SK-N-SH treated with all-trans-retinoic acid at 6 μM for 48 hours (cell line): ENCODE results near the gene YBX1.

Source experiments
- ATAC-seq: fragments of 200-7000 bp; cut with Tn5 transposase; 3 replicates; pipeline ENCODE4 v1.9.1; 2020; ENCODE audit warnings: mild to moderate bottlenecking, moderate library complexity
- ARNTL ChIP-seq: fragments of 450-650 bp; formaldehyde crosslinking; IDR thresholded peaks from 2 replicates; pipeline ENCODE4 v1.5.0; 2020; ENCODE audit warnings: low read depth, mild to moderate bottlenecking, moderate library complexity, borderline replicate concordance
- BACH2 ChIP-seq: fragments of 250-450 bp; sonication (Bioruptor Pico); IDR thresholded peaks from 2 replicates; pipeline ENCODE4 v1.9.0; 2021; ENCODE audit warnings: mild to moderate bottlenecking, borderline replicate concordance
- ESRRG ChIP-seq: fragments of 250-450 bp; sonication (Bioruptor Pico); IDR thresholded peaks from 2 replicates; pipeline ENCODE4 v1.6.1; 2021; ENCODE audit warnings: mild to moderate bottlenecking
- ISL1 ChIP-seq: fragments of 250-450 bp; sonication (Bioruptor Pico); IDR thresholded peaks from 2 replicates; pipeline ENCODE4 v2.1.2; 2022; ENCODE audit warnings: mild to moderate bottlenecking, moderate library complexity
- PPARA ChIP-seq: fragments of 250-450 bp; sonication (Bioruptor Pico); IDR thresholded peaks from 2 replicates; pipeline ENCODE4 v1.5.0; 2020; ENCODE audit warnings: mild to moderate bottlenecking, borderline replicate concordance
- RARB ChIP-seq: fragments of 250-450 bp; sonication (Bioruptor Pico); IDR thresholded peaks from 2 replicates; pipeline ENCODE4 v1.8.0; 2021; ENCODE audit warnings: mild to moderate bottlenecking, moderate library complexity
- SNAI2 ChIP-seq: fragments of 250-450 bp; sonication (Bioruptor Pico); IDR thresholded peaks from 2 replicates; pipeline ENCODE4 v1.5.0; 2020; ENCODE audit warnings: mild to moderate bottlenecking, moderate library complexity
- TCF4 ChIP-seq: fragments of 250-450 bp; sonication (Bioruptor Pico); IDR thresholded peaks from 2 replicates; pipeline ENCODE4 v1.8.0; 2021; ENCODE audit warnings: mild to moderate bottlenecking, moderate library complexity, borderline replicate concordance
- TOX ChIP-seq: fragments of 250-450 bp; sonication (Bioruptor Pico); IDR thresholded peaks from 2 replicates; pipeline ENCODE4 v1.8.0; 2021; ENCODE audit warnings: mild to moderate bottlenecking, moderate library complexity, borderline replicate concordance
- ZFP3 ChIP-seq: fragments of 250-450 bp; sonication (Bioruptor Pico); IDR thresholded peaks from 2 replicates; pipeline ENCODE4 v1.5.0; 2020; ENCODE audit warnings: mild to moderate bottlenecking, moderate library complexity
- ZNF565 ChIP-seq: fragments of 450-650 bp; formaldehyde crosslinking; conservative IDR thresholded peaks from 2 replicates; pipeline ENCODE4 v1.5.0; 2020; ENCODE audit warnings: low read depth, mild to moderate bottlenecking, moderate library complexity
- ZNF70 ChIP-seq: fragments of 450-650 bp; formaldehyde crosslinking; IDR thresholded peaks from 2 replicates; pipeline ENCODE4 v1.5.0; 2020; ENCODE audit warnings: mild to moderate bottlenecking, moderate library complexity
- ZNF8 ChIP-seq: fragments of 450-650 bp; formaldehyde crosslinking; IDR thresholded peaks from 2 replicates; pipeline ENCODE4 v1.5.0; 2020; ENCODE audit warnings: mild to moderate bottlenecking, moderate library complexity
- TF ChIP-seq, protein P1 (sequence below): fragments of 250-450 bp; sonication (Bioruptor Pico); IDR thresholded peaks from 2 replicates; pipeline ENCODE4 v1.8.0; 2021; ENCODE audit warnings: low read depth, mild to moderate bottlenecking, moderate library complexity, borderline replicate concordance
- TF ChIP-seq, protein P2 (sequence below): fragments of 250-450 bp; sonication (Bioruptor Pico); IDR thresholded peaks from 2 replicates; pipeline ENCODE4 v1.8.0; 2020; ENCODE audit warnings: mild to moderate bottlenecking, moderate library complexity, borderline replicate concordance
- TF ChIP-seq, protein P3 (sequence below): fragments of 250-450 bp; sonication (Bioruptor Pico); IDR thresholded peaks from 2 replicates; pipeline ENCODE4 v1.5.1; 2020; ENCODE audit warnings: low read depth, mild to moderate bottlenecking, moderate library complexity
- TF ChIP-seq, protein P4 (sequence below): fragments of 250-450 bp; sonication (Bioruptor Pico); IDR thresholded peaks from 2 replicates; pipeline ENCODE4 v1.5.0; 2020; ENCODE audit warnings: mild to moderate bottlenecking, moderate library complexity

YBX1 gene

DNA sequence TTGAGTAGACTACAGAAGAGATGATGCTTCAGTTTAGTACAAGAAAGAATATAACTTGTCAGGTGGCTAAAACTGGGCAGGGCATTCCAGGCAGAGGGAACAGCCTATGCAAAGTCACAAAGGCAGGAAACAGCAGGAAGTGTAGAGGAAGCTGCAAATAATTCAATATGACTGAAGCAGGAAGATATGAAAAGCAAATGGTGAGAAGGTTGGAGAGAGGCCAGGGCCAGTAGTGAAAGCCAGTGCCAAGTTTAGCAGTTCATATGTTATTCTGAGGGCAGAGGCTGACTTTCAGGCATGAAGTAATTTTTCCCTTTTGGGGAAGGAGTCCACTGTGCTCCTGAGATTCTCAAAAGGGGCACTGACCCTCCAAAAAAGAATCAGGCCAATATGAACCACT lies 8.0 kb upstream of the YBX1 start:
- ATAC-seq: no peak

DNA sequence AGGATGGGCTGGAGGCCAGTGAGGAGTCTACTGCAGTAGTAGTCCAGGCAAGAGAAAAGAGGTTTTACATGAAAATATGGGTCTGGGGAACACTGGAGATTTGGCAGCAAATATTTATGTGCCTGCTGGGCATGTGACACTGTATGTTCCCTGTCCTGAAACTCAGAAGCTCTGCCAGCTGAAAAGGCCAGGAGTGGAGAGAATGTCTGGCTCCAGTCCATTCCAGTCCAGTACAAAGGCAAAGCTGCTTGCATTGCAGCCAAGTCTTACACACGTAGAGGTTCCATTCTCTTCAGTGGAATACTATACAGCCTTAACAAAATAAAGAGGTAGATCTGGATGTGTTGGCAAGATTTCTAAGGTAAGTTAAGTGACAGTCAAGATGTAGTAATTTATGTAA lies 7.5 kb upstream of the YBX1 start:
- no peak for TF ChIP-seq ZNF70
- TF ChIP-seq, protein P1, sequence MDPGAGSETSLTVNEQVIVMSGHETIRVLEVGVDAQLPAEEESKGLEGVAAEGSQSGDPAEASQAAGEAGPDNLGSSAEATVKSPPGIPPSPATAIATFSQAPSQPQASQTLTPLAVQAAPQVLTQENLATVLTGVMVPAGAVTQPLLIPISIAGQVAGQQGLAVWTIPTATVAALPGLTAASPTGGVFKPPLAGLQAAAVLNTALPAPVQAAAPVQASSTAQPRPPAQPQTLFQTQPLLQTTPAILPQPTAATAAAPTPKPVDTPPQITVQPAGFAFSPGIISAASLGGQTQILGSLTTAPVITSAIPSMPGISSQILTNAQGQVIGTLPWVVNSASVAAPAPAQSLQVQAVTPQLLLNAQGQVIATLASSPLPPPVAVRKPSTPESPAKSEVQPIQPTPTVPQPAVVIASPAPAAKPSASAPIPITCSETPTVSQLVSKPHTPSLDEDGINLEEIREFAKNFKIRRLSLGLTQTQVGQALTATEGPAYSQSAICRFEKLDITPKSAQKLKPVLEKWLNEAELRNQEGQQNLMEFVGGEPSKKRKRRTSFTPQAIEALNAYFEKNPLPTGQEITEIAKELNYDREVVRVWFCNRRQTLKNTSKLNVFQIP (CRISPR knock-in tag): no peak
- TF ChIP-seq ZNF8 (CRISPR knock-in tag): no peak
- no peak for TF ChIP-seq ESRRG (CRISPR knock-in tag)
- TF ChIP-seq, protein P2, sequence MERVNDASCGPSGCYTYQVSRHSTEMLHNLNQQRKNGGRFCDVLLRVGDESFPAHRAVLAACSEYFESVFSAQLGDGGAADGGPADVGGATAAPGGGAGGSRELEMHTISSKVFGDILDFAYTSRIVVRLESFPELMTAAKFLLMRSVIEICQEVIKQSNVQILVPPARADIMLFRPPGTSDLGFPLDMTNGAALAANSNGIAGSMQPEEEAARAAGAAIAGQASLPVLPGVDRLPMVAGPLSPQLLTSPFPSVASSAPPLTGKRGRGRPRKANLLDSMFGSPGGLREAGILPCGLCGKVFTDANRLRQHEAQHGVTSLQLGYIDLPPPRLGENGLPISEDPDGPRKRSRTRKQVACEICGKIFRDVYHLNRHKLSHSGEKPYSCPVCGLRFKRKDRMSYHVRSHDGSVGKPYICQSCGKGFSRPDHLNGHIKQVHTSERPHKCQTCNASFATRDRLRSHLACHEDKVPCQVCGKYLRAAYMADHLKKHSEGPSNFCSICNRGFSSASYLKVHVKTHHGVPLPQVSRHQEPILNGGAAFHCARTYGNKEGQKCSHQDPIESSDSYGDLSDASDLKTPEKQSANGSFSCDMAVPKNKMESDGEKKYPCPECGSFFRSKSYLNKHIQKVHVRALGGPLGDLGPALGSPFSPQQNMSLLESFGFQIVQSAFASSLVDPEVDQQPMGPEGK: no peak
- no peak for TF ChIP-seq ZFP3
- no peak for ATAC-seq

More for the DNA sequence above, 8.0 kb upstream of the YBX1 start:
- TF ChIP-seq, protein P3, sequence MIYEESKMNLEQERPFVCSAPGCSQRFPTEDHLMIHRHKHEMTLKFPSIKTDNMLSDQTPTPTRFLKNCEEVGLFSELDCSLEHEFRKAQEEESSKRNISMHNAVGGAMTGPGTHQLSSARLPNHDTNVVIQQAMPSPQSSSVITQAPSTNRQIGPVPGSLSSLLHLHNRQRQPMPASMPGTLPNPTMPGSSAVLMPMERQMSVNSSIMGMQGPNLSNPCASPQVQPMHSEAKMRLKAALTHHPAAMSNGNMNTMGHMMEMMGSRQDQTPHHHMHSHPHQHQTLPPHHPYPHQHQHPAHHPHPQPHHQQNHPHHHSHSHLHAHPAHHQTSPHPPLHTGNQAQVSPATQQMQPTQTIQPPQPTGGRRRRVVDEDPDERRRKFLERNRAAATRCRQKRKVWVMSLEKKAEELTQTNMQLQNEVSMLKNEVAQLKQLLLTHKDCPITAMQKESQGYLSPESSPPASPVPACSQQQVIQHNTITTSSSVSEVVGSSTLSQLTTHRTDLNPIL (CRISPR knock-in tag): no peak
- no peak for TF ChIP-seq PPARA (CRISPR knock-in tag)
- no peak for TF ChIP-seq TOX
- no peak for TF ChIP-seq BACH2 (CRISPR knock-in tag)
- TF ChIP-seq SNAI2 (CRISPR knock-in tag): no peak
- no peak for TF ChIP-seq ARNTL (CRISPR knock-in tag)
- no peak for TF ChIP-seq TCF4 (CRISPR knock-in tag)

DNA sequence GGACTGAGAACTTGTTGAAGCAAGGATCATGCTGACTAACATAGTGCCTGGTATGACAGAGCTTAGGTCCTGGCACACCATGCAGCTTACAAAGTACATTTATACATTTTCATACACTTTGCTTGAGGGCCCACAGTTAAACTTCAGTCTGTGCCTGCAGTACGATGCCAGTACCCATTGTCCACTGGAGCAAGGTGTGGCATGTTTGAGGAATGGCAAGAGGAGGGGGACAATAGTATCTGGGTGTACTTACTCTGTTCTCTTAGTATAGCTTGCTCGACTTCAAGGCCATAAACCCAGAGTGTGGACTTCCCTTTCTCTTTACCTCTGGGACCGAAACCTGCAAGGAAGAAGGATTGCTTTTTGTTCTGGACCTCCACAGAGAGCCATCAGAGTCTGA lies 6.8 kb upstream of the YBX1 start:
- TF ChIP-seq ARNTL (CRISPR knock-in tag): no peak
- no peak for TF ChIP-seq ISL1
- TF ChIP-seq ESRRG (CRISPR knock-in tag): no peak
- TF ChIP-seq PPARA (CRISPR knock-in tag): no peak
- no peak for TF ChIP-seq ZNF565 (CRISPR knock-in tag)
- no peak for TF ChIP-seq ZNF8 (CRISPR knock-in tag)
- TF ChIP-seq RARB: no peak
- no peak for TF ChIP-seq SNAI2 (CRISPR knock-in tag)
- no peak for TF ChIP-seq TCF4 (CRISPR knock-in tag)
- TF ChIP-seq, protein P4, sequence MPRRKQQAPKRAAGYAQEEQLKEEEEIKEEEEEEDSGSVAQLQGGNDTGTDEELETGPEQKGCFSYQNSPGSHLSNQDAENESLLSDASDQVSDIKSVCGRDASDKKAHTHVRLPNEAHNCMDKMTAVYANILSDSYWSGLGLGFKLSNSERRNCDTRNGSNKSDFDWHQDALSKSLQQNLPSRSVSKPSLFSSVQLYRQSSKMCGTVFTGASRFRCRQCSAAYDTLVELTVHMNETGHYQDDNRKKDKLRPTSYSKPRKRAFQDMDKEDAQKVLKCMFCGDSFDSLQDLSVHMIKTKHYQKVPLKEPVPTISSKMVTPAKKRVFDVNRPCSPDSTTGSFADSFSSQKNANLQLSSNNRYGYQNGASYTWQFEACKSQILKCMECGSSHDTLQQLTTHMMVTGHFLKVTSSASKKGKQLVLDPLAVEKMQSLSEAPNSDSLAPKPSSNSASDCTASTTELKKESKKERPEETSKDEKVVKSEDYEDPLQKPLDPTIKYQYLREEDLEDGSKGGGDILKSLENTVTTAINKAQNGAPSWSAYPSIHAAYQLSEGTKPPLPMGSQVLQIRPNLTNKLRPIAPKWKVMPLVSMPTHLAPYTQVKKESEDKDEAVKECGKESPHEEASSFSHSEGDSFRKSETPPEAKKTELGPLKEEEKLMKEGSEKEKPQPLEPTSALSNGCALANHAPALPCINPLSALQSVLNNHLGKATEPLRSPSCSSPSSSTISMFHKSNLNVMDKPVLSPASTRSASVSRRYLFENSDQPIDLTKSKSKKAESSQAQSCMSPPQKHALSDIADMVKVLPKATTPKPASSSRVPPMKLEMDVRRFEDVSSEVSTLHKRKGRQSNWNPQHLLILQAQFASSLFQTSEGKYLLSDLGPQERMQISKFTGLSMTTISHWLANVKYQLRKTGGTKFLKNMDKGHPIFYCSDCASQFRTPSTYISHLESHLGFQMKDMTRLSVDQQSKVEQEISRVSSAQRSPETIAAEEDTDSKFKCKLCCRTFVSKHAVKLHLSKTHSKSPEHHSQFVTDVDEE (CRISPR knock-in tag): no peak
- TF ChIP-seq, protein P2: no peak
- TF ChIP-seq, protein P3 (CRISPR knock-in tag): no peak
- TF ChIP-seq BACH2 (CRISPR knock-in tag): no peak
- TF ChIP-seq, all 23 proteins: peak for 0
- no peak for ATAC-seq
